Right atrium auricular region (tissue), 2 donors: ENCODE measurements around the gene ST3GAL4. TPM values are rescaled to one million over a fixed set of nuclear protein-coding genes. Genes with fewer than 3 reads are reported as not detected.

Experiments used
- DNase-seq: peaks from one replicate; pipeline ENCODE4 v3.0.0-alpha.2; 2019; ENCODE audit warnings: low spot score
- H3K27ac ChIP-seq, 2 donors: fragments of 200-600 bp; sonication (generic); 1 replicate in 1 of 2; 2 replicates in 1 of 2; pipeline ENCODE4 v1.5.1; 2016 to 2019
- H3K27me3 ChIP-seq, 2 donors: fragments of 200-600 bp; sonication (generic); one replicate each; pipeline versions ENCODE4 v1.5.1 to v1.6.0; 2017 to 2019
- H3K36me3 ChIP-seq: fragments of 200-600 bp; sonication (generic); one replicate; pipeline ENCODE4 v1.5.1; 2016
- H3K4me1 ChIP-seq, 2 donors: fragments of 200-600 bp; sonication (generic); one replicate each; pipeline versions ENCODE4 v1.5.1 to v1.6.0; 2017 to 2019
- H3K4me3 ChIP-seq, 2 donors: fragments of 200-600 bp; sonication (generic); 1 replicate in 1 of 2; 2 replicates in 1 of 2; pipeline ENCODE4 v1.5.1; 2017 to 2019; ENCODE audit warnings: mild to moderate bottlenecking in 1 of 2, moderate library complexity in 1 of 2
- H3K9me3 ChIP-seq, 2 donors: fragments of 200-600 bp; sonication (generic); one replicate each; pipeline ENCODE4 v1.5.1; 2019
- total RNA-seq, 2 donors: library from RNA; depleted of rRNA; stranded (reverse); fragments of >200 nt; gene quantifications; one replicate each; pipeline ENCODE4 v1.1.0, GENCODE V29; 2016
- TF ChIP-seq, protein P1 (sequence below), 2 donors: fragments of 200-600 bp; sonication (generic); IDR thresholded peaks; one replicate each; pipeline ENCODE4 v1.5.1; 2019; ENCODE audit warnings: antibody characterized with exemption in 2 of 2

The ST3GAL4 gene
- total RNA-seq, 2 donors from 2014 or later = 67.5 to 103 TPM

DNA sequence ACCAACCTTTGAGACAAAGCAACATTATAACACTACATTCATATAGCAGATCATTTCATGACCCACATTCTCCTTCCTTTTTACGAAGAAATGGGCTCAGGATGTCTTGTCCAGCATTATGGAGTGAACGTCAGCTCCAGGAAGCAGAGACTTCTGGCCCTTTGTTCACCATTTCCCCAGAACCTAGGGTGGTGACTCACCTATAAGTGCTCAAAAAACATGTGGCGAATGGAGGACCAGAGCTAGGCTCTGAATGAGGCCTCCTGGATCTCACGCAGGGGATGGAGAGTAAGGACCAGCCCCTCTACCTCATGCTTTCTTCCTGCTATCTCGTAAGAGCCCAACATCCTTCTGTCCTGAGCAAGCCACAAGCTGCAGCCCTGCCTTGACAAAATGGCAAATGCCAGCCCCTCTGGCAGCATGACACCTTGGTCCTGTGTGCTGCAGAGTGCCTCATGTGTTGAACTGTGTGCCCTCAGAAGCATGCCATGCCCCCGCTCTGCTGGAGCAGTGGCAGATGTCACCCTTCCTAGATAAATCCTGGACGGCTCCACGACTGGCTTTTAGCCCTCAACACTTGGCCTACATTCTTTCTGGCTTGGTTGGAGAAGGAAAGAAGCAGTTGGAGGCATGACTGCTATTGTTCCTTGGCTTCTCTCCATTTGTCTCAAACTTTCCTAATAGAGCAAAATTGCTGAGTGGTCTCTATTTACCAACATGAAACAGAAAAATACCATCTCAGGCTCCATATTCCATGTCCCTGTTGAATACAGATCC is 6.5 kb upstream of the ST3GAL4 start:
- TF ChIP-seq, protein P1, sequence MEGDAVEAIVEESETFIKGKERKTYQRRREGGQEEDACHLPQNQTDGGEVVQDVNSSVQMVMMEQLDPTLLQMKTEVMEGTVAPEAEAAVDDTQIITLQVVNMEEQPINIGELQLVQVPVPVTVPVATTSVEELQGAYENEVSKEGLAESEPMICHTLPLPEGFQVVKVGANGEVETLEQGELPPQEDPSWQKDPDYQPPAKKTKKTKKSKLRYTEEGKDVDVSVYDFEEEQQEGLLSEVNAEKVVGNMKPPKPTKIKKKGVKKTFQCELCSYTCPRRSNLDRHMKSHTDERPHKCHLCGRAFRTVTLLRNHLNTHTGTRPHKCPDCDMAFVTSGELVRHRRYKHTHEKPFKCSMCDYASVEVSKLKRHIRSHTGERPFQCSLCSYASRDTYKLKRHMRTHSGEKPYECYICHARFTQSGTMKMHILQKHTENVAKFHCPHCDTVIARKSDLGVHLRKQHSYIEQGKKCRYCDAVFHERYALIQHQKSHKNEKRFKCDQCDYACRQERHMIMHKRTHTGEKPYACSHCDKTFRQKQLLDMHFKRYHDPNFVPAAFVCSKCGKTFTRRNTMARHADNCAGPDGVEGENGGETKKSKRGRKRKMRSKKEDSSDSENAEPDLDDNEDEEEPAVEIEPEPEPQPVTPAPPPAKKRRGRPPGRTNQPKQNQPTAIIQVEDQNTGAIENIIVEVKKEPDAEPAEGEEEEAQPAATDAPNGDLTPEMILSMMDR (IDR thresholded peaks at IDR 0.05) = no peak
- H3K27me3 ChIP-seq = no peaks in the 10 kb centered on the region
- H3K4me1 ChIP-seq = peaks cover 0 to 90% of the 10 kb centered on the region in 2 donors
- H3K4me3 ChIP-seq = no peak overlapping the region
- H3K27ac ChIP-seq = peak overlapping the region; percentile 80 to 84
- DNase-seq = no peak
- no peaks in the 10 kb centered on the region for H3K9me3 ChIP-seq
- H3K36me3 ChIP-seq = no peaks in the 10 kb centered on the region

DNA sequence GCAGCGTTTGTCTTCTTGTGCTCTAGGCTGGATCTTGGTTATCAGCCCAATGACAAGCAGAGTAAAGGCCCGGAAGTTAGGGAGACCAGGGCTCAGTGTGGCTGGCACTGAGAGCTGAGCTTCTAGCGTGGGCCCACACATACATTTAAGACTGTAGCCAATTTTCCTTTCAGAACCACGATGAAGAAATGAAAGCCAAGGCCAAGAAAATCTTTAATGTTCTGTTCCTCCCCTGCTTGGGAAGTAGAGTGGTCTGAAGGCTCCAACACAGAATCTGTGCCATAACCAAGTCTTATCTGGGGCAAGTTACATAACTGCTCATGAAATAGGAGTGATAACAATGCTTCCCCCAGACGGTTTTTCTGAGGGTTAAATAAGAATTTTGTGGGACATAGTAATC is 4.7 kb upstream of the ST3GAL4 start:
- Histone ChIP-seq H3K4me1 (peaks cover 0 to 93% of the 10 kb centered on the region in 2 donors), H3K27ac (peak overlapping the region; percentile 46 to 84), H3K9me3 (no peaks in the 10 kb centered on the region), H3K36me3 (no peaks in the 10 kb centered on the region), H3K27me3 (no peaks in the 10 kb centered on the region), H3K4me3 (no peak overlapping the region)
- DNase-seq = no peak
- TF ChIP-seq, protein P1 (IDR thresholded peaks at IDR 0.05) = no peak

DNA sequence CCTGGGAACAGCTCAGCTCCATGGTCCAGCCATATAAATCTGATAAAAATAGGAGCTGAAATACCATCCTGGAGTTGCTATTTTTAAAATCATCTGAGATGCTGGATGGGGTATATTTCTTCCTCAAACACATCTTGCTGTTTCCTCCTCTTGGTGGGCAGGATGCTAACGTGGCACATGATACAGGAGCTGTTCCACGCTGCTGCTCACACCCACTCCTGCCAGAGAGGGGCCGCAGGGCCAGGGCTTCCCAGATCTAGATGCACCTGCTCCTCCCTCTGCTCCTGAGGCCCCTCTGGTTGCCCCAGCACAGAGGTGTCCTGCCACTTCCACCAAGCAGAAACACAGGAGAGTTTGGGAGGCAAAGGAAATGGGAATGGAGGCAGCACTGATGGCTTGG is 3.3 kb upstream of the ST3GAL4 start:
- Histone ChIP-seq H3K4me1 (peaks cover 0 to 93% of the 10 kb centered on the region in 2 donors), H3K9me3 (no peaks in the 10 kb centered on the region), H3K27me3 (no peaks in the 10 kb centered on the region), H3K36me3 (no peaks in the 10 kb centered on the region), H3K4me3 (no peak overlapping the region), H3K27ac (peak overlapping the region; percentile 46 to 84)
- no peak for DNase-seq
- TF ChIP-seq, protein P1 (IDR thresholded peaks at IDR 0.05) = no peak

DNA sequence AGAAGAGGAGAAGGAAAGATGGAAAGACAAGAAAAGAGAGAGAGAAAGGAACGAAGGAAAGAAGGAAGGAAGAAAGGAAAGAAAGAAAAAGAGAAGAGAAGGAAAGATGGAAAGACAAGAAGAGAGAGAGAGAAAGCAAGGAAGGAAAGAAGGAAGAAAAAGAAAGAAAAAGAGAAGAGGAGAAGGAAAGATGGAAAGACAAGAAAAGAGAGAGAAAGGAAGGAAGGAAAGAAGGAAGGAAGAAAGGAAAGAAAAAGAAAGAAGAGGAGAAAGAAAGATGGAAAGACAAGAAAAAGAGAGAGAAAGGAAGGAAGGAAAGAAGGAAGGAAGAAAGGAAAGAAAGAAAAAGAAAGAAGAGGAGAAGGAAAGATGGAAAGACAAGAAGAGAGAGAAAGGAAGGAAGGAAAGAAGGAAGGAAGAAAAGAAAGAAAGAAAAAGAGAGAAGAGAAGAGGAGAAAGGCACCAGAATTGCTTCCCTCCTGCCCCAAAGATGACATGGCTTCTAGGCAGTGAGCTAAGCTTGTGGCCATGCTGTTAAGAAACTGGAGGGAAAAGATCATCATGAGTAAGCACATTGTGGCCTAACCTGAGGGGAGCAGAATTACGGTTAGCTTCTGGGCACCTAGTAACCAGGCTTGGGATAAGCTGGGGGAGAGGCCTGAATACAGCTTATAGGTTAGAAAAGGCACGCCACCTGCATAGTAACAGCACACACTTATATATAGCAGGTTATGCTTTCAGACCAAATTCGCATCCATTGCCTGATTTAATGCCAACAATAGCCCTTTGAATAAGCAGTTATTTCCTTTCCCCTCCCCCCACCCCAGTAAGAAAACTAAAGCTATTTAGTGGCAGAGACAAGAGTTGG is 2.3 kb upstream of the ST3GAL4 start:
- no peak for DNase-seq
- TF ChIP-seq, protein P1 (IDR thresholded peaks at IDR 0.05) = no peak
- Histone ChIP-seq H3K27me3 (no peaks in the 10 kb centered on the region), H3K4me1 (peaks cover 0 to 93% of the 10 kb centered on the region in 2 donors), H3K4me3 (no peak overlapping the region), H3K27ac (peak overlapping the region; percentile 1 to 31), H3K36me3 (no peaks in the 10 kb centered on the region), H3K9me3 (no peaks in the 10 kb centered on the region)

DNA sequence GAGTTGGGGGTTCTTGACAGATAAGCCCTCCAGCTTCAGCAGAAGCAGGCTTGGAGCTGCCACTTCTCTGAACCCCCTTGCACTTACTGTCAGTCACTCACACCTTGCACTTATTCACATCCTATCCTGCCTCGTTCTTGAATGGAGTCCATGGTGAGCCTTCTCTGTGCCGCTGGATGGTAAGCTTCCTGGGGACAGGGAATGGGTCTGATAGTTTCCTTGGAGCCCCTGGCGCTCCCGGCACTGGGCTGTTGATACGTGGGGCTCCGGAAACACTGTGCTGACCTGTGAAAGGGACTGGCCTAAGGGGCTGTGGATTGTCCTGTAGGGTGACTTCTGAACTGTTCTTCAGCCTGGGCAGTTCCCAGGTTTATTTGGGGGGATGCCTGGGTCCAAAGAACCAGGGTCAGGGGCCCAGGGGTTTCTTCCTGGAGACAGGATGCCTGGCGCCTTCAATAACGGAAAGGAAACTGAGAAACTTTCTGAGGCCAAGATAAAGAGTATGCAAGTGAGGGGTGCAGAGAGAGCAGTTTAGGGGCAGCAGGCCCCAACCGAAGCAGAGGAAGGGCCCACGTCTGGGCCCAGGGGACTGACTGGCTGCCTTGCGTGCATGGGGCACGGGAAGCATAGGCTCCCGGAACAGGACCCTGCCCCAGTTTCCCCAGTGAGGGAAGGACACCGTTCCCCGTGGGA is 709 bp upstream of the ST3GAL4 start:
- TF ChIP-seq, protein P1 (IDR thresholded peaks at IDR 0.05) = no peak
- Histone ChIP-seq H3K4me1 (peaks cover 0 to 93% of the 10 kb centered on the region in 2 donors), H3K36me3 (no peaks in the 10 kb centered on the region), H3K27me3 (no peaks in the 10 kb centered on the region), H3K27ac (peak overlapping the region; percentile 85 to 92), H3K9me3 (no peaks in the 10 kb centered on the region), H3K4me3 (peak overlapping the region; percentile 58 to 80)
- no peak for DNase-seq
